Measurements from ENCODE around the gene ERCC5. TPM values are rescaled to one million over a fixed set of nuclear protein-coding genes. Genes with fewer than 3 reads are reported as not detected.

Gene ERCC5
- total RNA-seq, 2 experiments from 2014 or later = 59.4 to 66.5 TPM

DNA sequence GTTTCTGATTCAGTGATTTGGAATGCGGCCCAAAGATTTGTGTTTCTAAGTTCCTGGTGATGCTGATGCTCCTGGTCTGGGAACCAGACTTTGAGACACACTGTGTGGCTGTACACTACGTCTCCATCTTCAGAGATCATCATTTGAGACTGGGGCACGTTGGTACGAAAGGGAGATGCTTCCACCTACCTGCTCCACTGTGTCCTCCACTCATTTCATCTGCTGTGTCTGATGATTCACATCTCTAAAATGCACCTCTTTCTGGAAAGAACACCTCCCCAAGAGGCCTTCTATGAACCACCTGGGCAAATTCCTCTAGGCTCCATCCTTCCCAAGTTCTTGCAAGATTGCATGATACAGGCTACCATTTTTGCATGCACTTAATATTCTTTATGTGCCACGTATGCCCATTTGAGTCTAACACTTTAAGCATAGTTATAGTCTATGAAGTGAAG is 58.6 kb downstream of the ERCC5 start:
- ChIA-PET CTCF (interaction anchor here (1.1 kb wide), 1 partner anchor 34 kb away, joined by 3 read pairs; no protein-coding TSS in a partner anchor), POLR2A (no interaction called here)
- Mint-ChIP-seq H3K27ac (no peak overlapping the region), H3K4me1 (ENCODE audit: low read depth) (no peaks in the 10 kb centered on the region), H3K27me3 (peaks cover 11% of the 10 kb centered on the region), H3K9me3 (no peaks in the 10 kb centered on the region), H3K4me3 (no peak overlapping the region), H3K36me3 (ENCODE audit: low read depth) (no peaks in the 10 kb centered on the region)
- ATAC-seq = no peak
- intact Hi-C loops (cut with micrococcal nuclease) = no loop called here
- no peak for TF ChIP-seq CTCF (IDR thresholded peaks at IDR 0.05)
- DNase-seq = no peak

- no peaks in the 10 kb centered on the region for H3K9me3 Mint-ChIP-seq
- ATAC-seq (no peak), DNase-seq (no peak)
- intact Hi-C loops (cut with micrococcal nuclease) = no loop called here
- peaks cover 16% of the 10 kb centered on the region for H3K27me3 Mint-ChIP-seq
- TF ChIP-seq CTCF (IDR thresholded peaks at IDR 0.05) = no peak
- no peak overlapping the region for H3K4me3 Mint-ChIP-seq
- no peaks in the 10 kb centered on the region for H3K36me3 Mint-ChIP-seq (ENCODE audit: low read depth)
- ChIA-PET CTCF (interaction anchor here (1.5 to 1.9 kb wide), 2 partner anchors 10 to 36 kb away, joined by 7 to 10 read pairs; no protein-coding TSS in a partner anchor), POLR2A (interaction anchor here (0.7 kb wide), 1 partner anchor 1580 kb away, joined by 3 read pairs; no protein-coding TSS in a partner anchor)
- no peak overlapping the region for H3K27ac Mint-ChIP-seq
- no peaks in the 10 kb centered on the region for H3K4me1 Mint-ChIP-seq (ENCODE audit: low read depth)
Measured at GRCh38 chr13:102905905-102906771, 60.3 kb downstream of the ERCC5 start.

GRCh38 chr13:102907016-102907756 is 61.4 kb downstream of the ERCC5 start:
- intact Hi-C loops (cut with micrococcal nuclease) = no loop called here
- ChIA-PET CTCF (interaction anchor here (0.7 to 1.9 kb wide), 4 partner anchors 9 to 330 kb away, joined by 3 to 10 read pairs (median 5); no protein-coding TSS in a partner anchor), POLR2A (no interaction called here)
- H3K27ac Mint-ChIP-seq = no peak overlapping the region
- no peak overlapping the region for H3K4me3 Mint-ChIP-seq
- no peak for ATAC-seq
- H3K4me1 Mint-ChIP-seq (ENCODE audit: low read depth) = no peaks in the 10 kb centered on the region
- no peak for TF ChIP-seq CTCF (IDR thresholded peaks at IDR 0.05)
- H3K36me3 Mint-ChIP-seq (ENCODE audit: low read depth) = no peaks in the 10 kb centered on the region
- no peak for DNase-seq
- H3K27me3 Mint-ChIP-seq = peaks cover 16% of the 10 kb centered on the region
- H3K9me3 Mint-ChIP-seq = no peaks in the 10 kb centered on the region

DNA sequence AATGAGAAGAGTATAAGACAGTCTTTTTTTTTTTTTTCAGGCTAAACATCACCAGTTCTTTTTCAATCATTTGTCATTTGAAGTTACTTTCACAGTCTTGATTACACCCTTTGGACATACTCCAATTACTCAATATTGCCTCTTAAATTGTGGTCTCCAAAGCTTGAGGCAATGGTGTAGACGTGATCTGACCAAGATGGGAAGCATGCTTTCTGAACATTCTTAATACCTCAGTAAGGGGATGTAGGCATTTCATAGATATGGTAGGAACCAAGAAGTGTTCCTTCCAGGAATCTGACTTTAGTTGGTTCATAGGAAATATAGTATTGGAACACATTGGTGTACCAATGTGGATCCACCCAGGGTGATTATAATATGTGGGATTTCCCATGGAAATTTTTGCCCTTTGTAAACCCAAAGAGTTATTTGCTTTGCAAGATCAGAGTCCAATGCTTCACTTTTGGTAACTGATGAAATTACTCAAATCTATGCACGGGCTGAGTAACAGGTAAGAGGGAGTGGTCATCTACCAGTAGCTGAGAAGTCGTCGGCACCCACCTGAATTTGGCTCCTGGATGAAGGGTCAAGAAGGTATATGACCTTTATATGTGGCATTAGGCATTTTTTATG is 62.2 kb downstream of the ERCC5 start:
- H3K27me3 Mint-ChIP-seq = peaks cover 16% of the 10 kb centered on the region
- ChIA-PET POLR2A (no interaction called here), CTCF (interaction anchor here (0.7 to 1.9 kb wide), 3 partner anchors 8 to 329 kb away, joined by 3 to 10 read pairs (median 3); no protein-coding TSS in a partner anchor)
- TF ChIP-seq CTCF (IDR thresholded peaks at IDR 0.05) = no peak
- H3K27ac Mint-ChIP-seq = no peak overlapping the region
- no peak for ATAC-seq
- intact Hi-C loops (cut with micrococcal nuclease) = no loop called here
- no peak for DNase-seq
- H3K4me1 Mint-ChIP-seq (ENCODE audit: low read depth) = no peaks in the 10 kb centered on the region
- no peaks in the 10 kb centered on the region for H3K36me3 Mint-ChIP-seq (ENCODE audit: low read depth)
- H3K4me3 Mint-ChIP-seq = no peak overlapping the region
- no peaks in the 10 kb centered on the region for H3K9me3 Mint-ChIP-seq
